ENCODE measurements around the gene OR51B4.

- no peak for TF ChIP-seq SMAD3 (CRISPR knock-in tag; IDR thresholded peaks at IDR 0.05; ENCODE audit: borderline replicate concordance)
- TF ChIP-seq FOXJ3 (CRISPR knock-in tag; IDR thresholded peaks at IDR 0.05; ENCODE audit: borderline replicate concordance): no peak
- no peak for TF ChIP-seq TEAD1 (CRISPR knock-in tag; IDR thresholded peaks at IDR 0.05)
- TF ChIP-seq, protein P1, sequence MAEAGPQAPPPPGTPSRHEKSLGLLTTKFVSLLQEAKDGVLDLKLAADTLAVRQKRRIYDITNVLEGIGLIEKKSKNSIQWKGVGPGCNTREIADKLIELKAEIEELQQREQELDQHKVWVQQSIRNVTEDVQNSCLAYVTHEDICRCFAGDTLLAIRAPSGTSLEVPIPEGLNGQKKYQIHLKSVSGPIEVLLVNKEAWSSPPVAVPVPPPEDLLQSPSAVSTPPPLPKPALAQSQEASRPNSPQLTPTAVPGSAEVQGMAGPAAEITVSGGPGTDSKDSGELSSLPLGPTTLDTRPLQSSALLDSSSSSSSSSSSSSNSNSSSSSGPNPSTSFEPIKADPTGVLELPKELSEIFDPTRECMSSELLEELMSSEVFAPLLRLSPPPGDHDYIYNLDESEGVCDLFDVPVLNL (CRISPR knock-in tag; IDR thresholded peaks at IDR 0.05; ENCODE audit: borderline replicate concordance, low read depth): no peak
- TF ChIP-seq IRF2 (CRISPR knock-in tag; IDR thresholded peaks at IDR 0.05; ENCODE audit: borderline replicate concordance, low read depth): no peak
- TF ChIP-seq, protein P2, sequence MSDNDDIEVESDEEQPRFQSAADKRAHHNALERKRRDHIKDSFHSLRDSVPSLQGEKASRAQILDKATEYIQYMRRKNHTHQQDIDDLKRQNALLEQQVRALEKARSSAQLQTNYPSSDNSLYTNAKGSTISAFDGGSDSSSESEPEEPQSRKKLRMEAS (CRISPR knock-in tag; IDR thresholded peaks at IDR 0.05): no peak
- TF ChIP-seq, protein P3, sequence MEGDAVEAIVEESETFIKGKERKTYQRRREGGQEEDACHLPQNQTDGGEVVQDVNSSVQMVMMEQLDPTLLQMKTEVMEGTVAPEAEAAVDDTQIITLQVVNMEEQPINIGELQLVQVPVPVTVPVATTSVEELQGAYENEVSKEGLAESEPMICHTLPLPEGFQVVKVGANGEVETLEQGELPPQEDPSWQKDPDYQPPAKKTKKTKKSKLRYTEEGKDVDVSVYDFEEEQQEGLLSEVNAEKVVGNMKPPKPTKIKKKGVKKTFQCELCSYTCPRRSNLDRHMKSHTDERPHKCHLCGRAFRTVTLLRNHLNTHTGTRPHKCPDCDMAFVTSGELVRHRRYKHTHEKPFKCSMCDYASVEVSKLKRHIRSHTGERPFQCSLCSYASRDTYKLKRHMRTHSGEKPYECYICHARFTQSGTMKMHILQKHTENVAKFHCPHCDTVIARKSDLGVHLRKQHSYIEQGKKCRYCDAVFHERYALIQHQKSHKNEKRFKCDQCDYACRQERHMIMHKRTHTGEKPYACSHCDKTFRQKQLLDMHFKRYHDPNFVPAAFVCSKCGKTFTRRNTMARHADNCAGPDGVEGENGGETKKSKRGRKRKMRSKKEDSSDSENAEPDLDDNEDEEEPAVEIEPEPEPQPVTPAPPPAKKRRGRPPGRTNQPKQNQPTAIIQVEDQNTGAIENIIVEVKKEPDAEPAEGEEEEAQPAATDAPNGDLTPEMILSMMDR (IDR thresholded peaks at IDR 0.05): no peak
- TF ChIP-seq FOXP1 (CRISPR knock-in tag; IDR thresholded peaks at IDR 0.05; ENCODE audit: borderline replicate concordance): no peak
- TF ChIP-seq, protein P4, sequence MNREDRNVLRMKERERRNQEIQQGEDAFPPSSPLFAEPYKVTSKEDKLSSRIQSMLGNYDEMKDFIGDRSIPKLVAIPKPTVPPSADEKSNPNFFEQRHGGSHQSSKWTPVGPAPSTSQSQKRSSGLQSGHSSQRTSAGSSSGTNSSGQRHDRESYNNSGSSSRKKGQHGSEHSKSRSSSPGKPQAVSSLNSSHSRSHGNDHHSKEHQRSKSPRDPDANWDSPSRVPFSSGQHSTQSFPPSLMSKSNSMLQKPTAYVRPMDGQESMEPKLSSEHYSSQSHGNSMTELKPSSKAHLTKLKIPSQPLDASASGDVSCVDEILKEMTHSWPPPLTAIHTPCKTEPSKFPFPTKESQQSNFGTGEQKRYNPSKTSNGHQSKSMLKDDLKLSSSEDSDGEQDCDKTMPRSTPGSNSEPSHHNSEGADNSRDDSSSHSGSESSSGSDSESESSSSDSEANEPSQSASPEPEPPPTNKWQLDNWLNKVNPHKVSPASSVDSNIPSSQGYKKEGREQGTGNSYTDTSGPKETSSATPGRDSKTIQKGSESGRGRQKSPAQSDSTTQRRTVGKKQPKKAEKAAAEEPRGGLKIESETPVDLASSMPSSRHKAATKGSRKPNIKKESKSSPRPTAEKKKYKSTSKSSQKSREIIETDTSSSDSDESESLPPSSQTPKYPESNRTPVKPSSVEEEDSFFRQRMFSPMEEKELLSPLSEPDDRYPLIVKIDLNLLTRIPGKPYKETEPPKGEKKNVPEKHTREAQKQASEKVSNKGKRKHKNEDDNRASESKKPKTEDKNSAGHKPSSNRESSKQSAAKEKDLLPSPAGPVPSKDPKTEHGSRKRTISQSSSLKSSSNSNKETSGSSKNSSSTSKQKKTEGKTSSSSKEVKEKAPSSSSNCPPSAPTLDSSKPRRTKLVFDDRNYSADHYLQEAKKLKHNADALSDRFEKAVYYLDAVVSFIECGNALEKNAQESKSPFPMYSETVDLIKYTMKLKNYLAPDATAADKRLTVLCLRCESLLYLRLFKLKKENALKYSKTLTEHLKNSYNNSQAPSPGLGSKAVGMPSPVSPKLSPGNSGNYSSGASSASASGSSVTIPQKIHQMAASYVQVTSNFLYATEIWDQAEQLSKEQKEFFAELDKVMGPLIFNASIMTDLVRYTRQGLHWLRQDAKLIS (CRISPR knock-in tag; IDR thresholded peaks at IDR 0.05; ENCODE audit: borderline replicate concordance): no peak
- TF ChIP-seq, protein P5, sequence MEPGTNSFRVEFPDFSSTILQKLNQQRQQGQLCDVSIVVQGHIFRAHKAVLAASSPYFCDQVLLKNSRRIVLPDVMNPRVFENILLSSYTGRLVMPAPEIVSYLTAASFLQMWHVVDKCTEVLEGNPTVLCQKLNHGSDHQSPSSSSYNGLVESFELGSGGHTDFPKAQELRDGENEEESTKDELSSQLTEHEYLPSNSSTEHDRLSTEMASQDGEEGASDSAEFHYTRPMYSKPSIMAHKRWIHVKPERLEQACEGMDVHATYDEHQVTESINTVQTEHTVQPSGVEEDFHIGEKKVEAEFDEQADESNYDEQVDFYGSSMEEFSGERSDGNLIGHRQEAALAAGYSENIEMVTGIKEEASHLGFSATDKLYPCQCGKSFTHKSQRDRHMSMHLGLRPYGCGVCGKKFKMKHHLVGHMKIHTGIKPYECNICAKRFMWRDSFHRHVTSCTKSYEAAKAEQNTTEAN (CRISPR knock-in tag; IDR thresholded peaks at IDR 0.05): no peak
Observed at GRCh38 chr11:5300251-5300650, 1.5 kb downstream of the OR51B4 start.

Measured in WTC11 (cell line).